Stimulated activated CD4-positive, alpha-beta T cell treated with anti-CD3 and anti-CD28 coated beads, Interleukin-2, amount 100 ng/mL, for 4 hours (primary cell): ENCODE measurements around the gene INKA2.

ENCODE experiments used
- DNase-seq: peaks from one replicate; pipeline ENCODE4 v3.0.0-alpha.2; 2020; ENCODE audit warnings: low read depth

INKA2 gene

DNA sequence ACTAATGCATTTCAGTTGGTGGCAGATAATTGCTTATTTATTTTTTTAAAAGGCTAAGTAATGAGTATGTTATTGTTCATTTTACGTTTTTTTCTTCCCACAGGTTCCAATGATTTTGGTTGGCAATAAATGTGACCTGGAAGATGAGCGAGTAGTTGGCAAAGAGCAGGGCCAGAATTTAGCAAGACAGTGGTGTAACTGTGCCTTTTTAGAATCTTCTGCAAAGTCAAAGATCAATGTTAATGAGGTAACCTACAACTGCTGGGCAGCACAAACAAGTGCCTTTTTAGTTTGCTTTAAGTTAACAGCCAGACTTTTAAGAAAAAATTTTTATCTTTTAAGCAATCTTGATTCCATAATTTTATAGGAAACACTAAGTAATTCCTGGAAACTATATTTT is 35.0 kb downstream of the INKA2 start:
- no peak for DNase-seq

DNA sequence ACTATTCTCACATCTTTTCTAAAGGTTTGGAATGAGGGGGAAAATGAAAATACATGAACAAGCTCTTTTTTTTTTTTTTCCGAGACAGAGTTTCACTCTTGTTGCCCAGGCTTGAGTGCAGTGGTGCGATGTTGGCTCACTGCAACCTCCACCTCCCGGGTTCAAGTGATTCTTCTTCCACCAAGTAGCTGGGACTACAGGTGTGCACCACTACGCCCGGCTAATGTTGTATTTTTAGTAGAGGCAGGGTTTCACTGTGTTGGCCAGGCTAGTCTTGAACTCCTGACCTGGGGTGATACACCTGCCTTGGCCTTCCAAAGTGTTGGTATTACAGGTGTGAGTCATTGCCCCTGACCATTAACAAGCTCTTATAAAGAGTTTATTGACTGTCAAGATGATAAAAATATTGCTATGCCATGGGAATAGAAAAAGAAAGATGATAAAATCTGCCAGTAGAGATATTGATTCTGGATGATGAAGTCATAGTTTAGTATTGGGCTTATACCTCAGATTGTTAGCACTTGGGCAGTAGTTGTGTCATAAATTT is 36.6 kb downstream of the INKA2 start:
- DNase-seq, result no peak

DNA sequence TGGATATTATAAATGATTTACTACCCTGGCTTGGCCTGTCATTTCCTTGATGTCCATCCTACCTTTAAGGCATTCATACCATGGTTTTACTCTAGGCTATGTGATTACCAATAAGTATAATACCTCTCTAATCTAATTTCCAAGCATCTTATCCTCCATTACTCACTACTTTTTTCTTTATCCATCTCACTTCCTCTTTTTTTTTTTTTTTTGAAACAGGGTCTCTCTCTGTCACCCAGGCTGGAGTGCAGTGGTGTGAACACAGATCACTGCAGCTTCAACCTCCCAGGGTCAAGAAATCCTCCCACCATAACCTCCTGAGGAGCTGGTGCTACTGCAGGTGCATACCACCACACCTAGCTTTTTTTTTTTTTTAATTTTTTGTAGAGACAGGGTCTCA is 39.9 kb downstream of the INKA2 start:
- no peak for DNase-seq

DNA sequence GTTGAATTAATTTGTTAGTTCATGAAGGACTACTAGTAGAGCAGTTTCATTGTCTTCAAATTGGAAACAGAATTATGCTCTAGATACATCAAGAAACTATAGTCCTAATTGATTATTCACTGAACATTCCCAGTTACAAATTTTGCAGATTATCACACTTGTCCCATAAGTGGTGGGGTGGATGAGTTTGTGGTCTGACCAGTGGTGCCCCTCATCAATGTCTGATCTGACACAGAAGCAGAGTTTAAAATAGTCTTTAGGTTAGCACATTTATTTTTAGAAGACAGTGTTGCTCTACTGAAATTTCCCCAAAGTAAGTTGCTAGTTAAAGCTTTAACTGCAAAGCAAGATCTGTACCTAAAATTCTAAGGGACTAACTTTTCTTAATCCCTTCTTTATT is 42.9 kb downstream of the INKA2 start:
- DNase-seq, result no peak

DNA sequence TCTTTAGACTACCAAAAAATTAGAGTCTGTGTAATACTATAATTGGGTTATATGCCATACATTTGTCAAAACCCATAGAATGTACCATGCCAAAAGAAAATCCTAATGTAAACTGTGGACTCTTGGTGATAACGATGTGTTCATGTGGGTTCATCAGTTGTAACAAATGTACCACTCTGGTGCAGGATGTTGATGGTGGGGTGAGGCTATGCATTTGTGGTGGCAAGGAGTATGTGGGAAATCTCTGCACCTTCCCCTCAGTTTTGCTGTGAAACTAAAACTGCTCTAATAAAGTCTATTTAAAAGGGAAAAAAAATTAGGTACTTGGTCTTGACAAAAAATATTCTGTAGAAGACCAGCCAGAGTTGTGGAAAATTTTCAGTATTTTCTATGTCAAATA is 43.4 kb downstream of the INKA2 start:
- DNase-seq, result no peak

DNA sequence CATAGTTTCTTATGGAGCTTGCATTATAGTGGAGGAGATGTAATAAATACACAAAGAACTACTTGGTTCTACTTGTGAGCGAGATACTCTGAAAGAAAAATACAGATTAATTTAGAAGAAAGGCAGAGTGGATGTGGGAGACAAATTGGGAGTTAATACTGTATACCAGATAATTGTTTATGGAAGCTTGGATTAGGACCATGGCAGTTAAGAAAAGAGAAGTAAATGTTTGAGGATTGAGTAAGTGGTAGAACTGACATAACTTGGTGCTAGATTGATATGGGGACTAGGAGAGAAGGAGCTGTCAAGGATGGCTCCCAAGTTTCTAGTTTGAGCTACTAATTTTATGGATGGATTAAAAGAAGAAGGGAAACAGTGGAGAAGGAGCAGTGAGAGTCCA is 47.3 kb downstream of the INKA2 start:
- no peak for DNase-seq

DNA sequence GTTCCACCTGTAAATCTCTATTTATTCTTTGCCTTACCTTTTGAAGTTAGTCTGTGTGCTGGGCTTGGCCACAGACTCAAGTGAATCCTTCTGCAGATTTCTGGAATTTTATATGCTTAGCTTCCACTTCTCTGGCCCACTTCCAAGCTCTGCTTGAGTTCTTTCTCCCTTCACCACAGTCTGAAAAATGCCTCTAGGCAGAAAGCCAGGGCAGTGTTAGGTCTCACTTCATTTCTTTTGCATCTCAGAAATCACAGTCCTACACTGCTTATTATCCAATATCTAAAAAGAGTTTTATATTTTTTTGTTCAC is 48.9 kb downstream of the INKA2 start:
- DNase-seq, result no peak
